OCI-LY3 (cell line): ENCODE data around the gene RAPGEF3.

Source experiments
- H2AFZ ChIP-seq: fragments of 200-600, 300-600 bp; shearing (Covaris generic); 2 replicates; pipeline ENCODE4 v1.6.0; 2014; ENCODE audit warnings: antibody characterized with exemption, low read depth, low read length
- H3K27ac ChIP-seq: fragments of 200-600, 300-600 bp; sonication (generic); 2 replicates; pipeline ENCODE4 v1.5.1; 2014; ENCODE audit warnings: mild to moderate bottlenecking, low read length, moderate library complexity, mixed read lengths
- H3K27me3 ChIP-seq: fragments of 200-600, 300-600 bp; sonication (generic); 2 replicates; pipeline ENCODE4 v1.6.1; 2014; ENCODE audit warnings: low read depth, low read length, mixed read lengths
- H3K36me3 ChIP-seq: fragments of 200-600, 300-600 bp; sonication (generic); replicated peaks from 2 replicates; pipeline ENCODE3; 2014; ENCODE audit warnings: low read depth, low read length, mixed read lengths
- H3K4me1 ChIP-seq: fragments of 300-600, 200-600 bp; sonication (generic); 2 replicates; pipeline ENCODE4 v1.6.1; 2014; ENCODE audit warnings: low read length, mixed read lengths
- H3K4me2 ChIP-seq: fragments of 200-600, 300-600 bp; sonication (generic); 2 replicates; pipeline ENCODE4 v1.6.1; 2014; ENCODE audit warnings: low read length, mixed read lengths
- H3K4me3 ChIP-seq: fragments of 300-600, 200-600 bp; sonication (generic); 2 replicates; pipeline ENCODE4 v1.5.1; 2014; ENCODE audit warnings: antibody characterized with exemption, mild to moderate bottlenecking, low read length, moderate library complexity
- H3K79me2 ChIP-seq: fragments of 300-600, 200-600 bp; shearing (Covaris generic); 2 replicates; pipeline ENCODE4 v1.6.1; 2014; ENCODE audit warnings: mild to moderate bottlenecking, low read length, mixed read lengths
- H3K9ac ChIP-seq: fragments of 300-600, 200-600 bp; shearing (Covaris generic); 2 replicates; pipeline ENCODE4 v1.6.0; 2014; ENCODE audit warnings: mild to moderate bottlenecking, low read length, moderate library complexity
- H3K9me3 ChIP-seq: fragments of 200-600, 300-600 bp; shearing (Covaris generic); 2 replicates; pipeline ENCODE4 v1.6.1; 2014; ENCODE audit warnings: low read length, mixed read lengths; ENCODE audit not compliant: insufficient read depth
- H4K20me1 ChIP-seq: fragments of 200-600, 300-600 bp; sonication (generic); 2 replicates; pipeline ENCODE4 v1.6.1; 2016; ENCODE audit warnings: low read length, mixed read lengths; ENCODE audit not compliant: insufficient read depth
- CTCF ChIP-seq: fragments of 200-600, 300-600 bp; sonication (generic); IDR thresholded peaks from 2 replicates; pipeline ENCODE4 v1.5.1; 2014; ENCODE audit warnings: antibody characterized with exemption, low read length, low read depth
- EZH2phosphoT487 ChIP-seq: fragments of 200-600 bp; shearing (Covaris generic); IDR thresholded peaks from 2 replicates; pipeline ENCODE4 v1.6.1; 2018; ENCODE audit warnings: antibody characterized with exemption, mixed run types, low read depth

The RAPGEF3 gene

GRCh38 chr12:47709237-47709636 lies 49.4 kb downstream of the RAPGEF3 start:
- TF ChIP-seq CTCF = no peak
- H3K36me3 ChIP-seq = no peaks in the 10 kb centered on the region
- no peaks in the 10 kb centered on the region for H3K27me3 ChIP-seq
- peaks cover 8% of the 10 kb centered on the region for H4K20me1 ChIP-seq
- H3K27ac ChIP-seq = peak overlapping the region; percentile 97
- H3K4me2 ChIP-seq = peak overlapping the region; percentile 98
- no peak overlapping the region for H2AFZ ChIP-seq
- H3K4me1 ChIP-seq = peaks cover 53% of the 10 kb centered on the region
- peak overlapping the region; percentile 82 for H3K4me3 ChIP-seq
- H3K79me2 ChIP-seq = peaks cover 53% of the 10 kb centered on the region
- H3K9me3 ChIP-seq = no peaks in the 10 kb centered on the region
- peak overlapping the region; percentile 91 for H3K9ac ChIP-seq

- Histone ChIP-seq H3K36me3 (peaks cover 3% of the 10 kb centered on the region), H3K4me1 (peaks cover 56% of the 10 kb centered on the region), H3K9me3 (no peaks in the 10 kb centered on the region), H3K9ac (peak overlapping the region; percentile 91), H3K27me3 (no peaks in the 10 kb centered on the region), H2AFZ (peak overlapping the region; percentile 15; the same call in 1 of the 2 replicates), H3K4me3 (peak overlapping the region; percentile 82), H3K27ac (peak overlapping the region; percentile 97), H3K4me2 (peak overlapping the region; percentile 98), H3K79me2 (peaks cover 65% of the 10 kb centered on the region), H4K20me1 (peaks cover 19% of the 10 kb centered on the region)
- TF ChIP-seq CTCF (no peak), EZH2phosphoT487 (no peak)
Measured at GRCh38 chr12:47707905-47708543, 50.7 kb downstream of the RAPGEF3 start.

GRCh38 chr12:47707355-47707754 lies 51.3 kb downstream of the RAPGEF3 start:
- Histone ChIP-seq H3K4me2 (peak overlapping the region; percentile 98), H3K27ac (peak overlapping the region; percentile 97), H3K9ac (peak overlapping the region; percentile 91), H4K20me1 (peaks cover 19% of the 10 kb centered on the region), H3K9me3 (no peaks in the 10 kb centered on the region), H3K79me2 (peaks cover 72% of the 10 kb centered on the region), H3K27me3 (no peaks in the 10 kb centered on the region), H2AFZ (no peak overlapping the region), H3K4me3 (peak overlapping the region; percentile 82), H3K36me3 (peaks cover 3% of the 10 kb centered on the region), H3K4me1 (peaks cover 56% of the 10 kb centered on the region)
- no peak for TF ChIP-seq EZH2phosphoT487
- no peak for TF ChIP-seq CTCF

- H2AFZ ChIP-seq = 0 out of 2 replicates have a peak within 1 kb of the TSS, but pooled peaks have one; percentile 24
- peak within 1 kb of the TSS; percentile 82 for H3K4me3 ChIP-seq
- peak within 1 kb of the TSS; percentile 98 for H3K4me2 ChIP-seq
- H3K9ac ChIP-seq = peak within 1 kb of the TSS; percentile 91
- TF ChIP-seq EZH2phosphoT487 (no peak), CTCF (peak; percentile 63)
- no peaks in the 10 kb centered on the region for H3K27me3 ChIP-seq
- peaks cover 19% of the 10 kb centered on the region for H4K20me1 ChIP-seq
- peak within 1 kb of the TSS; percentile 97 for H3K27ac ChIP-seq
- peaks cover 81% of the 10 kb centered on the region for H3K79me2 ChIP-seq
- peaks cover 7% of the 10 kb centered on the region for H3K36me3 ChIP-seq
- H3K4me1 ChIP-seq = peaks cover 48% of the 10 kb centered on the region
- H3K9me3 ChIP-seq = no peaks in the 10 kb centered on the region
Measured at GRCh38 chr12:47705566-47706425, 52.9 kb downstream of the RAPGEF3 start, which contains the start of gene RPAP3. Gene RPAP3, minus strand, starts transcription at chr12:47706030. Its CDS starts 3,190 bp downstream, at chr12:47702840.
